ENCODE measurements around the gene TRIM62.

TRIM62 gene

GRCh38 chr1:33171977-33172813, 9.6 kb downstream of the TRIM62 start:
- TF ChIP-seq CTCF (IDR thresholded peaks at IDR 0.05) = no peak

GRCh38 chr1:33170351-33171274, 11.2 kb downstream of the TRIM62 start:
- TF ChIP-seq CTCF (IDR thresholded peaks at IDR 0.05) = no peak

GRCh38 chr1:33169290-33170055, 12.4 kb downstream of the TRIM62 start:
- no peak for TF ChIP-seq CTCF (IDR thresholded peaks at IDR 0.05)

- TF ChIP-seq CTCF (IDR thresholded peaks at IDR 0.05) = no peak
Measured at GRCh38 chr1:33168556-33169289, 13.1 kb downstream of the TRIM62 start.

GRCh38 chr1:33167650-33168447, 14.0 kb downstream of the TRIM62 start:
- TF ChIP-seq CTCF (IDR thresholded peaks at IDR 0.05) = no peak

GRCh38 chr1:33165809-33166208, 16.0 kb downstream of the TRIM62 start:
- TF ChIP-seq CTCF (IDR thresholded peaks at IDR 0.05) = no peak

Measured in LNCAP (cell line).